GM12878 (cell line): ENCODE results near the gene GPR68. TPM values are rescaled to one million over a fixed set of nuclear protein-coding genes. Genes with fewer than 3 reads are reported as not detected.
A peak's percentile ranks its signal among the peaks of the same experiment; 100 is the strongest.

Experiments used
- ATAC-seq: fragments of 200-7000 bp; cut with Tn5 transposase; 3 replicates; pipeline ENCODE4 v1.9.1; 2020; ENCODE audit warnings: mild to moderate bottlenecking, moderate library complexity
- BruUV-seq: library from RNA; stranded (reverse); fragments of 400-500 nt; replicated peaks from 2 replicates; lab custom pipeline; 2021; lab: Mats Ljungman, UMichigan
- CTCF ChIA-PET: fragments of 300-600 bp; sonication (Branson Sonifier 250); formaldehyde crosslinking; extraction: SDS; loops from one replicate; lab custom pipeline; 2021; ENCODE audit warnings: inconsistent platforms; lab: Yijun Ruan, JAX
- POLR2A ChIA-PET: fragments of 350-600 bp; formaldehyde crosslinking; extraction: SDS; loops from one replicate; lab custom pipeline; 2021; ENCODE audit warnings: inconsistent platforms; lab: Charles Lee
- RAD21 ChIA-PET: fragments of 300-600 bp; sonication (Branson Sonifier 250); formaldehyde crosslinking; loops from one replicate; lab custom pipeline; 2023; ENCODE audit warnings: antibody characterized with exemption; ENCODE audit not compliant: unreplicated experiment; lab: Charles Lee
- SMC1A ChIA-PET: fragments of 300-600 bp; sonication (Branson Sonifier 250); formaldehyde crosslinking; loops from one replicate; lab custom pipeline; 2023; ENCODE audit not compliant: unreplicated experiment, uncharacterized antibody; lab: Charles Lee
- DNase-seq: peaks from one replicate; pipeline ENCODE4 v3.0.0-alpha.2; 2011; ENCODE audit warnings: low read depth, low spot score
- FAIRE-seq: peaks from 3 replicates; lab custom pipeline; 2011; peaks lifted over from hg19 to GRCh38; lab: Jason Lieb, UNC
- H2AFZ ChIP-seq: 2 replicates; pipeline ENCODE4 v1.6.0; 2011; ENCODE audit warnings: low read depth, low read length, control low read depth; ENCODE audit not compliant: control insufficient read depth
- H3K27ac ChIP-seq: 2 replicates; pipeline ENCODE4 v1.5.1; 2011; ENCODE audit warnings: control low read depth; ENCODE audit not compliant: control insufficient read depth, insufficient read depth
- H3K27me3 ChIP-seq, 2 experiments: replicated peaks in 1 of 2; 2 replicates each; pipeline versions ENCODE4 v1.6.0 to v1.6.1; 2011; ENCODE audit warnings: low read length in 1 of 2; ENCODE audit not compliant: control insufficient read depth in 2 of 2, insufficient read depth in 2 of 2
- H3K36me3 ChIP-seq, 2 experiments: 2 replicates each; pipeline ENCODE4 v1.5.1; 2011; ENCODE audit warnings: low read length in 1 of 2; ENCODE audit not compliant: control insufficient read depth in 2 of 2, insufficient read depth in 2 of 2
- H3K4me1 ChIP-seq: 2 replicates; pipeline ENCODE4 v1.6.1; 2011; ENCODE audit warnings: mild to moderate bottlenecking, low read length, moderate library complexity, mixed read lengths; ENCODE audit not compliant: control insufficient read depth, insufficient read depth
- H3K4me2 ChIP-seq: 2 replicates; pipeline ENCODE4 v1.6.0; 2011; ENCODE audit warnings: control low read depth; ENCODE audit not compliant: control insufficient read depth, insufficient read depth
- H3K4me3 ChIP-seq: fragments of 200-600 bp; sonication (generic); 2 replicates; pipeline ENCODE4 v1.5.1; 2016
- H3K79me2 ChIP-seq: 2 replicates; pipeline ENCODE4 v1.6.0; 2011; ENCODE audit warnings: low read length; ENCODE audit not compliant: control insufficient read depth, insufficient read depth
- H3K9ac ChIP-seq: 2 replicates; pipeline ENCODE4 v1.8.0; 2011; ENCODE audit warnings: low read length, control low read depth, mixed read lengths; ENCODE audit not compliant: control insufficient read depth, insufficient read depth
- H3K9me3 ChIP-seq: replicated peaks from 3 replicates; pipeline ENCODE4 v1.5.1; 2011; ENCODE audit warnings: mild to moderate bottlenecking, low read length; ENCODE audit not compliant: control insufficient read depth, insufficient read depth
- H4K20me1 ChIP-seq: 2 replicates; pipeline ENCODE4 v1.6.0; 2011; ENCODE audit not compliant: control insufficient read depth, insufficient read depth
- JUND ChIP-seq: IDR thresholded peaks from 2 replicates; pipeline ENCODE4 v1.6.1; 2012; ENCODE audit warnings: low read depth, mild to moderate bottlenecking, low read length, improper control_type of control experiment, moderate library complexity
- POLR2A ChIP-seq: IDR thresholded peaks from 2 replicates; pipeline ENCODE4 v1.6.1; 2011; ENCODE audit warnings: low read depth, mild to moderate bottlenecking, low read length
- SMAD5 ChIP-seq: IDR thresholded peaks from 2 replicates; pipeline ENCODE4 v1.6.1; 2016; ENCODE audit warnings: antibody characterized with exemption, low read depth
- TAF1 ChIP-seq: IDR thresholded peaks from 2 replicates; pipeline ENCODE4 v1.6.1; 2011; ENCODE audit warnings: mild to moderate bottlenecking, low read depth, low read length, borderline replicate concordance
- TCF3 ChIP-seq: IDR thresholded peaks from 2 replicates; pipeline ENCODE4 v1.6.1; 2012; ENCODE audit warnings: low read depth, mild to moderate bottlenecking, low read length, borderline replicate concordance; ENCODE audit not compliant: insufficient read depth
- WGBS: methylation state at CpG from one replicate; pipeline ENCODE4 v1.1.6; 2016; ENCODE audit warnings: low lambda C conversion rate; ENCODE audit not compliant: insufficient replicate concordance, insufficient coverage; ENCODE audit errors: missing lambda C conversion rate; 5-methylcytosine and 5-hydroxymethylcytosine counted together
- in situ Hi-C: fragments of 300-500 bp; cut with MboI; formaldehyde crosslinking; loops from 9 replicates; pipeline ENCODE4 v1.14.3; 2018; ENCODE audit warnings: mixed read lengths
- intact Hi-C: fragments of 100-400 bp; cut with micrococcal nuclease; formaldehyde crosslinking; loops from one replicate; pipeline ENCODE4 v1.14.2; 2022; ENCODE audit not compliant: unreplicated experiment
- polyA plus RNA-seq, 11 experiments: library from polyadenylated mRNA; depleted of rRNA in 4 of 11; unstranded in 6 of 11; stranded (reverse) in 5 of 11; fragments of >200 nt; fragmentation: Nextera tagmentation in 4 of 11; fragmentation: Illumina TruSeq in 1 of 11; extraction: Ambion mirVana in 4 of 11; extraction: Trizol in 1 of 11; gene quantifications; 1 replicate in 1 of 11; 2 replicates in 10 of 11; pipeline versions ENCODE4 v1.2.1 to v1.2.3, GENCODE V29; 2011 to 2016; ENCODE audit warnings: inconsistent platforms in 2 of 11, missing spikeins in 2 of 11, low read depth in 1 of 11
- total RNA-seq, 4 experiments: library from RNA; depleted of rRNA in 3 of 4; stranded (reverse); fragments of >200 nt in 3 of 4; fragmentation: Illumina TruSeq in 1 of 4; extraction: Trizol in 1 of 4; gene quantifications; 2 replicates each; pipeline versions ENCODE4 v1.2.1 to v1.2.3, GENCODE V29; 2013 to 2021
- TF ChIP-seq, protein P1 (sequence below): fragments of 450-650 bp; IDR thresholded peaks from 2 replicates; pipeline ENCODE4 v1.6.1; 2016; ENCODE audit warnings: mild to moderate bottlenecking

GPR68 gene
- total and polyA plus RNA-seq, 10 of the 15 experiments (the other 5 are each of a cell fraction or from before 2014, with no cell fraction given): 0.06 to 3.4 (median 1.8) TPM

DNA sequence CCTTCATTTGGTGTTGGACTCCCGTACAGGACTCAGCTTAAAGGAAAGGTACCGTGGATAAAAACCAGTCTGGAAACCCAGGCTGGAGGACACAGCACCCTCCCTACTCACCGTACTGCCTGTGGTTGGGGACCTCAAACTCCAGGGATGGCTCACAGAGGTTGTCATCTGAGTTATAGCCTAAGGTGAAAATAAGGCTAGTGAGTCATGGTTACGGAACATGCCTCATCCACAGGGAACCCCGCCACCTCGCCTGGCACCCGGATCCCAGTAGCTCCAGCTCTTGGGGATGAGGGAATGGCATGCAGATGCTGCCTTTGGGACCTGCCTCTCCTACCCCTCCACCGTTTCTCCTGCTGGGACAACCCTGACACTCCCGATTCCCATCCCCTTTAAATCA, 36.8 kb upstream of the GPR68 start:
- H3K79me2 ChIP-seq: no peaks in the 10 kb centered on the region
- WGBS: 95% methylated on average over 9 of the region's 9 CpGs
- no peak overlapping the region for H3K4me2 ChIP-seq
- no TSS peak for BruUV-seq
- SMC1A ChIA-PET: interaction anchor here (1.0 to 2.3 kb wide), 6 partner anchors 13 to 106 kb away, joined by 3 to 12 read pairs (median 4); no protein-coding TSS in a partner anchor
- H3K27me3 ChIP-seq: no peaks in the 10 kb centered on the region
- H3K27ac ChIP-seq: no peak overlapping the region
- no peak for DNase-seq
- no peaks in the 10 kb centered on the region for H3K9me3 ChIP-seq
- H2AFZ ChIP-seq: no peak overlapping the region
- no peaks in the 10 kb centered on the region for H3K4me1 ChIP-seq
- intact Hi-C loops: no loop called here
- no peak overlapping the region for H3K9ac ChIP-seq
- FAIRE-seq: no peak
- peaks cover 57 to 58% of the 10 kb centered on the region in 2 experiments for H3K36me3 ChIP-seq
- no peak overlapping the region for H3K4me3 ChIP-seq
- TF ChIP-seq SMAD5 (no peak), TAF1 (no peak), POLR2A (0 out of 2 replicates have a peak, but pooled peaks have one; percentile 6)
- TF ChIP-seq, protein P1, sequence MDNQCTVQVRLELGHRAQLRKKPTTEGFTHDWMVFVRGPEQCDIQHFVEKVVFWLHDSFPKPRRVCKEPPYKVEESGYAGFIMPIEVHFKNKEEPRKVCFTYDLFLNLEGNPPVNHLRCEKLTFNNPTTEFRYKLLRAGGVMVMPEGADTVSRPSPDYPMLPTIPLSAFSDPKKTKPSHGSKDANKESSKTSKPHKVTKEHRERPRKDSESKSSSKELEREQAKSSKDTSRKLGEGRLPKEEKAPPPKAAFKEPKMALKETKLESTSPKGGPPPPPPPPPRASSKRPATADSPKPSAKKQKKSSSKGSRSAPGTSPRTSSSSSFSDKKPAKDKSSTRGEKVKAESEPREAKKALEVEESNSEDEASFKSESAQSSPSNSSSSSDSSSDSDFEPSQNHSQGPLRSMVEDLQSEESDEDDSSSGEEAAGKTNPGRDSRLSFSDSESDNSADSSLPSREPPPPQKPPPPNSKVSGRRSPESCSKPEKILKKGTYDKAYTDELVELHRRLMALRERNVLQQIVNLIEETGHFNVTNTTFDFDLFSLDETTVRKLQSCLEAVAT: no peak
- POLR2A ChIA-PET: no interaction called here
- RAD21 ChIA-PET: interaction anchor here (0.8 kb wide), 1 partner anchor 10 kb away, joined by 4 read pairs; no protein-coding TSS in a partner anchor
- CTCF ChIA-PET: interaction anchor here (1.0 to 5.2 kb wide), 4 partner anchors 96 to 378 kb away, joined by 3 to 36 read pairs (median 3); no protein-coding TSS in a partner anchor
- no peaks in the 10 kb centered on the region for H4K20me1 ChIP-seq
- no peak for ATAC-seq
- in situ Hi-C loops: no loop called here

DNA sequence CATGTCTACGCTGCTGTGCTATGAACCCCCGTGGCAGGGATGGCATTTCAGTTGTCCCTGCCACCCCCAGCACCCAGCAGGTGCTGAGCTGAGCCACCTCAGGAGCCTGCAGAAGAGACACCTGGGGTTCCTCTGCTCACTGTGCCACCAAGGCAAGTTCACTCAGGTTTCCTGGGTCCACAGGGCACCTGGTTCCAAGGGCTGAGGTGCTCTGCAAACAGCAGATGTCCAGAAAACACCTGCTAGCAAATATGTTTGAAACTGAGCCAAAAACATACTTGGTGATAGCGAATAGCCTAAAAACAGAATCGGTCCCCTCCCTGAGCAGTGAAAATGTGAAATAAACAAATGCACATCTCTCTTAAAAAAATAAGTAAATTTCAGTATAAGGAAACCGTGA, 35.6 kb upstream of the GPR68 start:
- no peaks in the 10 kb centered on the region for H3K79me2 ChIP-seq
- intact Hi-C loops: no loop called here
- H2AFZ ChIP-seq: no peak overlapping the region
- no peaks in the 10 kb centered on the region for H3K27me3 ChIP-seq
- BruUV-seq: no TSS peak
- no peaks in the 10 kb centered on the region for H3K9me3 ChIP-seq
- H3K9ac ChIP-seq: no peak overlapping the region
- no peaks in the 10 kb centered on the region for H4K20me1 ChIP-seq
- WGBS: 98% methylated on average over 5 of the region's 5 CpGs
- in situ Hi-C loops: no loop called here
- H3K36me3 ChIP-seq: peaks cover 50 to 54% of the 10 kb centered on the region in 2 experiments
- DNase-seq (no peak), FAIRE-seq (no peak), ATAC-seq (no peak)
- RAD21 ChIA-PET: no interaction called here
- POLR2A ChIA-PET: no interaction called here
- no peak overlapping the region for H3K27ac ChIP-seq
- no peak for TF ChIP-seq TCF3
- no peak for TF ChIP-seq JUND
- SMC1A ChIA-PET: interaction anchor here (1.5 to 2.3 kb wide), 3 partner anchors 51 to 107 kb away, joined by 3 to 12 read pairs (median 5); no protein-coding TSS in a partner anchor
- no peak overlapping the region for H3K4me3 ChIP-seq
- CTCF ChIA-PET: interaction anchor here (1.0 to 5.2 kb wide), 3 partner anchors 94 to 377 kb away, joined by 3 to 36 read pairs (median 3); no protein-coding TSS in a partner anchor
- no peaks in the 10 kb centered on the region for H3K4me1 ChIP-seq
- no peak overlapping the region for H3K4me2 ChIP-seq
